NCI-H146 (cell line): ENCODE data around the gene GAPVD1.
"Not testable (repeated sequence)": the region's sequence is repeated elsewhere in the genome, so short reads cannot be mapped to it uniquely, and the experiment has no call there.

ENCODE experiments used
- DNase-seq: peaks from one replicate; lab custom pipeline; 2025; lab: John Stamatoyannopoulos, UW

The GAPVD1 gene

GRCh38 chr9:125246261-125246667 is 15.4 kb upstream of the GAPVD1 start:
- DNase-seq: no peak

DNA sequence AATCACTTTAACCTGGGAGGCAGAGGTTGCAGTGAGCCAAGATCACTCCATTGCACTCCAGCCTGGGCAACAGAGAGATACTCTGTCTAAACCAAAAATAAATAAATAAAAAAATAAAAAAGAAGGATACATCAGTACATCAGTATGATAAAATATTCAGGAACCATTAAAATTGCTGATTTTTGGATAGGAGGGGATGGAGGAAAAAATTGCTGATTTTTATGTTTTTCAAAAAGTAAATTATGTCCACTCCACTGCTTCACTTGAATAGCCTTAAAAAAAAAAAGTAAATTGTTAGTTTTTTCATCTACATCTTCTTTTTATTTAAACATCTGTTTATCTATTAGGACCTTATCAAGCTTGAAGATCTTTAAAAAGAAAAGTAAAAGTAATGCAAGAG is 7.4 kb upstream of the GAPVD1 start:
- no peak for DNase-seq

- DNase-seq: peak; percentile 5
These were observed 5.7 kb upstream of the GAPVD1 start for GRCh38 chr9:125255781-125256391.

DNA sequence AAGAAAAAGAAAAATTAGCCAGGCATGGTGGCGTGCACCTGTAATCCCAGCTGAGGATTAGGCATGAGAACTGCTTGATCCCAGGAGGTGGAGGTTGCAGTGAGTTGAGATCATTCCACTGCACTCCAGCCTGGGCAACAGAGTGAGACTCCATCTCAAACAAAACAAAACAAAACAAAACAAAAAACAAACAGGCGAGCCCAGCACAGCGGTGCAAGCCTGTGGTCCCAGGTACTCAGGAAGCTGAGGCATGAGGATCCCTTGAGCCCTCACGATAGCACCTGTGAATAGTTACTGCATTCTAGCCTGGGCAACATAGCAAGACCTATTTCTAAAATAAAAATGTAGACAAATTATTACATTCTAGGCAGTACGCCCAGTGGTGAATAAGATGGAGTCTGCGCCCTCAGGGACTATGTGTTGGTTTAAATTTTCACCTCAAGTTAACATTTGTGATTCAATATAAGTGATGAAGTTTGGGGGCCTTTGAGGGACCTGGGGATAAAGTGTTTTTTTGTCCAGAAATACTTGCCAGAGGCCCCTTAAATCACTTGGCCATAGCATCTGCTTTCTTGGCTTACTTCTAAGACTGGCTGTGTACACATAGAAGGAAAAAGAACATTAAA is 3.4 kb upstream of the GAPVD1 start:
- DNase-seq: no peak

GRCh38 chr9:125258832-125259534 is 2.6 kb upstream of the GAPVD1 start:
- DNase-seq: no peak

- DNase-seq: no peak
These were observed 1.1 kb upstream of the GAPVD1 start for GRCh38 chr9:125260561-125260960.

DNA sequence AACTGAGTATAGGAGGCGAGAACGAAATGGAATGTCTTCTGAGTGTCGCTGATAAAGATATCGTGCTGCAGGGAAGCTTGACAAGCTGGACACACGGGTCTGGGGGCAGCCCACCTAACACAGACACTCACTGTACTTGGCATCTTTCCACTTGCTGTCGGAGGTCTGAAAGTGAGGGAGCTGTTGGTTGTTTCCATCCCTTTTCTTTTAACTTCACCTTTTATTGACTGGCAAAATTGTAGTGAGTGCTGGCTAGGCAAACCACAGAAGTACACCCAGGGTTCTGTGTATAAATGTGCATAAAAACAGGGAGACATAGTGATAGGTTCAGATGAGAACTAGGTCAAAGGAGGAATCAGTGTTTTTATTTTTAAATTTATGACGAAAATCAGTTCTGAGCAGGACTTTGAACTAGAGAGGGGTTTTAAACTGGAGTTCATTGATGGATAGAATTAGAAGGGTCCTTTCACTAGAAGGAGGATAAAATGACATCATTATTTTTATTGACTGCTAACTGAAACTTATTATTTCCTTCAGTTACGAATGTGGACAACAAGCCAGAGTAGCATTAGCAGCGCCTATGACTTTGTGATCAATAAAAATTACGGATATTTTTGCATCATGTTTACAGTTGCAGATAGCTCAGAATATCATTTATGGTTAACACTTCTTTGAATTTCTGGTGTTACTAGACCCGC is 817 bp downstream of the GAPVD1 start:
- no peak for DNase-seq

DNA sequence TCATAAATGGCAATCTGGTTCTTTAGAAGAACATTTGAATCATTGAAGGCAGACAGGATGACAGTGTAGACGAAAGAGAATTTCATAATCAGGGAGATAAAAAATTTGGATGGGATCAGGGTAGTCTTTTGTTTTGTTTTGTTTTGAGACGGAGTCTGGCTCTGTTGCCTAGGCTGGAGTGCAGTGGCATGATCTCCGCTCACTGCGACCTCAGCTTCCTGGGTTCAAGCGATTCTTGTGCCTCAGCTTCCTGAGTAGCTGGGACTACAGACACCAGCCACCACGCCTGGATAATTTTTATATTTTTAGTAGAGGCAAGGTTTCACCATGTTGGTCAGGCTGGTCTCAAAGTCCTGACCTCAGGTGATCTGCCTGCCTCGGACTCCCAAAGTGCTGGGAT is 2.4 kb downstream of the GAPVD1 start:
- not testable (repeated sequence) for DNase-seq

GRCh38 chr9:125268394-125269013 is 6.9 kb downstream of the GAPVD1 start:
- DNase-seq: no peak

DNA sequence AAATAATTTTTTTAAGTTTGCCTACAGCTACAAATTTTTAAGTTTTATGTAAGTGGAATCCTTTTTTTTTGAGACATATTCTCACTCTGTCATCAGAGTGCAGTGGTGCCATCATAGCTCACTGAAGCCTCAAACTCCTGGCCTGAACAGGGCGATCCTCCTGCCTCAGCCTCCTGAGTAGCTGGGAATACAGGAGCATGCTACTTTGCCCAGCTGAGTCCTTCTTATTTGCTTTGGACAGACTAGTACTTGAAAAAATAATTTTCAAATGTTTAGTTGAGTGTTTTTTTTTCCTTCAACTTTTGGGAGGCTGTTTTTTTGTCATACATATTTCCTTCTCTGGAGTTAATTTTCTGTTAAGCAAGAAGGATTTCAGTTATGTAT is 7.4 kb downstream of the GAPVD1 start:
- DNase-seq: no peak

DNA sequence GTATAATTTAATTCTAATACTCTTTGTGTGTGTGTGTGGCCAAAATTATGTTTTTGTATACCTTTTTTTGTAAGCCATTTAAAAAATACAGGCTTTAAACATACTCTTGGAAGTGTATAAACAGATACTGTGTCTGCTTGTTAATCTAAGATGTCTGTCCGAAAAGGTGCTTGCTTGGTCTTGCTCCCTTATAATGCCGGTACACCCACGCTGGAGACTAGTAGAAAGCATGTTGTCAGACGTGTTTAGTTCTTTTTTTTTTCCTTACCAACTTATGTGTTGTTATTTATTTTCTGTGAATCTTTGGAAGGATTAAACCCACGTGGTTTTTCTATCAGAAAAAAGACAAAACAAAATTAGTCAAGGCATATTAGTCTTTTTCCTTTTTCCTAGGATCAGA is 9.5 kb downstream of the GAPVD1 start:
- DNase-seq: no peak

DNA sequence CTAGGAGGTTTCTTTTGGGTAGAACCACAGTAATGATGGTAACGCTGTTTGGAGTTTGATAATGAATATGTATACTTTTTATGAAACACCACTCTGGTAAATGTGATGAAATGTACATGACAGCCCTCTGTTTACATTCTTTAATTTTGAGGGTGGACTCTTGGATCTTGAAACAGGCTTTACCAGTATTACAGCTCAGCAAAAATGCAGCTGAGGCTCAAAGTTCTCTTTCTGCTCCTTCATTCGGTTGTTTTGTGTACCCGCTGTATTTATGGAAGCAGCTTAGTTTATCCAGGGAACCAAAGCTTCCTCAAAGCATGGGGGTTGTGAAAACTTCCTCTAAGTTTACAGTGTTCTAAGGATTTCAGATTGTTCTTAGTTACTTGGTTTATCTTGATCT is 11.1 kb downstream of the GAPVD1 start:
- no peak for DNase-seq

DNA sequence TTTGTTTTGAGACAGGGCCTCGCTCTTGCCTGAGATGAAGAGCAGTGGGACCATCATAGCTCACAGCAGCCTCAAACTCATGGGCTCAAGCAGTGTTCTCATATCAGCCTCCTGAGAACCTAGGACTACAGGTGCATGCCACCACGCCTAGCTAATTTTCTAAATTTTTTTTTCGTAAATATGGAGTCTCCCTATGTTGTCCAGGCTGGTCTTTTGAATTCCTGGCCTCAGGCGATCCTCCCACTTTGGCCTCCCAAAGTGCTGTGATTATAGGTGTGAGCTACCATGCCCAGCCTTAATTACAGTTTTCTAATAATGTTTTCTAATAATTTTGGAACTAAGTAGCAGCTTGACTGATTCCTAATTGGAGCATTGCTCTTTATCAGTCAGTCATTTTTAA is 15.1 kb downstream of the GAPVD1 start:
- DNase-seq: no peak

GRCh38 chr9:125277411-125277810 is 15.8 kb downstream of the GAPVD1 start:
- DNase-seq: no peak

DNA sequence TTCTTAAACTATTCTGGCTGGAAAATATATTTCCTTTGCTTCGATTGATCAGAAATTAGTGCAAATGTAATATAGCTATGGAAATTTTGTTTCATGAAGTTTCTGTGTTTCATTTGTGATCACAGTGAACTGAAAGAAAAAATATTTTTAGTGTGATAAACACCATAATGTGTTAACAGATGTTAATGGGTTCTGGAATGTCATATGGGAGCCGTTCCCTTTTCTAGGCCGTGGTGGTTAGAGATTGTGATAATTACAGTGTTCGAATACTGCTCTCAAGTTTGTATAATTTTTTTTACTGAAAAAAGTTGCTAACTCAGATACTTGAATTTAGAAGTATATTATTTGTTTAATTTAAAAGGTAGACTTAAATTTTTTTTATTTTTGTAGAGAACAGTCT is 19.3 kb downstream of the GAPVD1 start:
- no peak for DNase-seq

- DNase-seq: no peak
These were observed 23.2 kb downstream of the GAPVD1 start for GRCh38 chr9:125284855-125285254.

DNA sequence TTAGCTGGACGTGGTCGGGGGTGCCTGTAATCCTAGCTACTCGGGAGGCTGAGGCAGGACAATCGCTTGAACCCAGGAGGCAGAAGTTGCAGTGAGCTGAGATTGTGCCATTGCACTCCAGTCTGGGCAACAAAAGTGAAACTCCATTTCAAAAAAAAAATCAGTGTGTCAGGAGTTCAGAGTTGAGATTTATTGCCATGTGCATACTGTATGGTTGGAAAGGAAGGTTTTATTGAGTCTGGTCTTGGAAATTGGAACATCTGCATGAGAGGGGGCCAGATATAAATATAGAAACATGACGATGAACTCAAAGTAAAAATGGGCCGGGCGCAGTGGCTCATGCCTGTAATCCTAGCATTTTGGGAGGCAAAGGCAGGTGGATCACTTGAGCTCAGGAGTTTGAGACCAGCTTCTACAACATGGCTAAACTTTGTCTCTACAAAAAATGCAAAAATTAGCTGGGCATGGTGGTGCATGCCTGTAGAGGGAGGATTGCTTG is 25.4 kb downstream of the GAPVD1 start:
- not testable (repeated sequence) for DNase-seq

GRCh38 chr9:125293134-125293533 is 31.5 kb downstream of the GAPVD1 start:
- DNase-seq: no peak

DNA sequence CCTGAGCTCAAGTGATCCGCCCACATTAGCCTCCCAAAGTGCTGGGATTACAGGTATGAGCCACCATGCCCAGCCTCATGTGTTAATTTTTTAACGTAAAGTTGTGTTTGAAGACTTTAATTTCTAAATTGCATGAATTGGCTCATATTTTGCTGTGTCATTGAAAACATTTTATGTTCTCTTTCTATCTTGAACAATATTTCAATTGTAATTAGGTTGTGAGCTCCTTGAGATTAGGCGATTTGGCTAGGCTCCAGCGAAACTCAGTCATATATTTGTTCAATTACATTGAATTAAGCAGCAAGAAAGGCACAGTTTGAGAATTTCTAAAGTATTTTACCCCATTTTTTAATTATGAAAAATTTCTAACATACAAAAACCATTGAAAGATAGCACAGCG is 34.0 kb downstream of the GAPVD1 start:
- DNase-seq: no peak

GRCh38 chr9:125296843-125297372 is 35.3 kb downstream of the GAPVD1 start:
- DNase-seq: peak; percentile 90

DNA sequence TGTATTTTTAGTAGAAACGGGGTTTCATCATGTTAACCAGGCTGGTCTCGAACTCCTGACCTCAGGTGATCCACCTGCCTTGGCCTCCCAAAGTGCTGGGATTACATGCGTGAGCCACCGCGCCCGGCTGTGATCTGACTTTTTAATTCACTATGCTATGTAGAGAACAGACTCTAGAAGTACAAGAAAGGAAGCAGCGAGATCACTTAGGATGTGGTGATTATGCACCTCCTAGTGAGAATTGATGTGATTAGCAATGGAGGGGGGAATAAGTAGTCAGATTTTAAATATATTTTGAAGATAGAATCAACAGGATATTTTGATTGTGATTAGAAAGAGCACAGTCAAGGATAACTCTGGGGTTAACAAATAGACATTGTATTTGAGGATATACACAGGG is 36.3 kb downstream of the GAPVD1 start:
- no peak for DNase-seq

- no peak for DNase-seq
These were observed 40.6 kb downstream of the GAPVD1 start for GRCh38 chr9:125302241-125302640.
